HG03139 (cell line): ENCODE results near the gene STYXL1.

Experiments used
- ATAC-seq: cut with Tn5 transposase; IDR thresholded peaks from one replicate; pipeline ENCODE4 v1.9.1; 2021; ENCODE audit not compliant: unreplicated experiment

STYXL1 gene

GRCh38 chr7:75994388-75995051 is 53.3 kb downstream of the STYXL1 start, which contains the start of gene TMEM120A:
TSS of gene TMEM120A (minus strand) at chr7:75994595. CDS start at chr7:75994570, 25 bp downstream.
- ATAC-seq, result peak; percentile 89

GRCh38 chr7:75993689-75994387 is 54.0 kb downstream of the STYXL1 start:
- no peak for ATAC-seq

- no peak for ATAC-seq
Measured at GRCh38 chr7:75992083-75992755, 55.6 kb downstream of the STYXL1 start.

GRCh38 chr7:75991531-75992082 is 56.2 kb downstream of the STYXL1 start:
- no peak for ATAC-seq

- ATAC-seq, result no peak
Measured at GRCh38 chr7:75989500-75990388, 58.1 kb downstream of the STYXL1 start.

- no peak for ATAC-seq
Measured at GRCh38 chr7:75988568-75989499, 59.0 kb downstream of the STYXL1 start.

GRCh38 chr7:75987805-75988567 is 59.8 kb downstream of the STYXL1 start:
- ATAC-seq, result no peak

GRCh38 chr7:75987026-75987804 is 60.6 kb downstream of the STYXL1 start:
- no peak for ATAC-seq

- ATAC-seq, result no peak
Measured at GRCh38 chr7:75986147-75986781, 61.5 kb downstream of the STYXL1 start.

GRCh38 chr7:75985518-75986146 is 62.2 kb downstream of the STYXL1 start:
- no peak for ATAC-seq

- ATAC-seq, result no peak
Measured at GRCh38 chr7:75985009-75985517, 62.7 kb downstream of the STYXL1 start.

GRCh38 chr7:75984130-75985008 is 63.4 kb downstream of the STYXL1 start:
- no peak for ATAC-seq

GRCh38 chr7:75983471-75984129 is 64.2 kb downstream of the STYXL1 start:
- no peak for ATAC-seq

- ATAC-seq, result no peak
Measured at GRCh38 chr7:75982306-75983064, 65.3 kb downstream of the STYXL1 start.
